HG03045 (cell line): ENCODE results near the gene SNED1.
"Not testable (repeated sequence)": the region's sequence is repeated elsewhere in the genome, so short reads cannot be mapped to it uniquely, and the experiment has no call there.

Experiments used
- ATAC-seq: cut with Tn5 transposase; IDR thresholded peaks from one replicate; pipeline ENCODE4 v1.9.1; 2021; ENCODE audit warnings: mild to moderate bottlenecking, moderate library complexity; ENCODE audit not compliant: unreplicated experiment

The SNED1 gene

DNA sequence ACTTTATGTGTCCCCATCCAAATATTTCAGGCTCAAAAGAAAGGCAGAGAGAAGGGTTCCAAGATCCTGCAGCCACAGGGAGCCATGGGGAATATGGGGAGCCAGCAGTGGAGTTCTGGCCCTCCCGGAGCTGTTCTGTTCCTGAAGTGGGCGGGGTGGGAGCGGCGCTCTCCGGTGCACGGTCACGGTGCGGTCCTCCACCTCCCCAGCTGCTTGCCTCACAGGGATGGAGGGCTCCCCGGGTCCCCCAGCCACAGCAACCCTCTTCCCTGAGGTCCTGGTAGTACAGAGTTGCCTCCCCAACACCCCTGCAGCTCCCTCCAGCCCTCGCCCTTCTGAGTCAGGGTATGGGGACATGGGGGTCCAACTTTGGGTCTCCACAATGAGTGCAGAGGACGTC lies 26.2 kb upstream of the SNED1 start:
- no peak for ATAC-seq

DNA sequence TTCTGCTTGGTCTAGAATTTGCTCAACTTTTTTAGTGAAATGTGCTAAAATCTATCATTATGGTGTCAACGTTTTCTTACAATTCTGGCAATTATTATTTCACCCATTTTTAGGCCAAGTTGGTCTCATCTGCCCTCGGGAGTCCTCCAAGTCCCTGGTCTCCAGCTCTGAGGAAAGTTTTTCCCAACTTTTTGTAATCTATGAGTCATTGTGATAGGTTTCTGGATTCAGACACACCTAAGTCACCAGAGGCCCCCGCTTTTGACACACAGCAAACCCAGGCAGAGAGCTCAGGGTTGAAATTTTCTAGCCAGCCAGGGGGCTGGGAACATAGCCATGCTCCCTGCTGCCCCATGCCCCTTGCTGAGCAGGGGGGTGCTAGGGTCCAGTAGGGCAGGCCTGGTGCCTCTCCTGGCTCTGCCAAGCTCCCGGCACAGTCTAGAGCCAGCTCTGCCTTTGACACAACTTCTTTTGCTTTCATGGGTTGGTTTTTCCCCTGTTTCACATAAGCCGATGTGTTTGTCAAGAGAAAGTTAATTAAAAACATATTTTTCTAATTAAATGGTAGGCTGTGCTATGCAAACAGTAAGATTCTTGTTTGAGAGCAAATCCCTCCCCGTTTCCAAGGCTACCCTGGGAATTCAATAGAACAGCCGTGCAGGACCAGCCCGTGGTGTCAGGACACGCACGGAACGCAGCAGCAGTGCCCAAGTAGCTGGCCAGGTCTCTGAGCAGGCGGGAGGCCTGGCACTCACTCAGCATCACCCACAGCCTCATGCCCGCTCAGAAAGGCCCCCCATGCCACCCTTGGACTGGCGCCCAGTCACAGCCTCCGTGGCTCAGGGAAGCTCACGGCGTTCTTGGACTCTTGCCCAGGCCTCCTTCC lies 25.5 kb upstream of the SNED1 start:
- ATAC-seq: no peak

DNA sequence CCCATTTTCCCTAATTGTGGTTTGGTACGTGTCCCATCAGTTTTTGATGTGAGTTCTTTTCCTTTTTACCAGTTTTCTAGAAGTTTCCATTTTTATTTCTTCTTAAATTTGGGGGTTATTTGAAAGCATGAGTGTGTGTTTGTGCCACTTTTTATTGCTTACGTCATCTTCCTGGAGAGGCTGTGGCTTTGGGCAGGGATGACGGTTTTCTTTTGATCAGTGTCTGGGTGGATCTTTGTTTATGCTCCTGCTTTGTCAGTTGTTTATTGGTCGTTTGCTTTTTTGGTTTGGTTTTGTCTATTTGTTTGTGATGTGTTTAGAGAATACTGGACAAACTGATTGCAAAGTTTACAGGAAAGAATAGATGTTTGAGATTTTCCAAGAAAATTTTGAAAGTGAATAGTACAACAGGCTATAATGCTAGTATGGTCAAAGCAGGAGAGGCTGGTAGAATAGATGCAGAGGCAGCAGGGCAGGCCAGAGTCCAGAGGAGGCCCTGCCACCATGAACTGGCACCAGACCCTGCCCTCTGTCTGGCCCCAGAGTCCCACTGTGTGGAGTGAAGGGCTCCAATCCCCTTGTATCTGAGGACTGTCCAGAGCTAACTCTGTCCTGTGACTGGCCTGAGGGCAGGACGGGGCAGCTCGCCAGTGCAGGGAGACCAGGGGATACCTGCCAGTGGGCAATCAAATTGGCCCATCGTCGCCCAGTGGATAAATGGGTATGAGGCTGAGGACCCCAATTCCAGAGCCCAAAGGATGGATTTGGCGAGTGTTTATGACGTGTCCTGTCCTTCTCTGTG lies 23.4 kb upstream of the SNED1 start:
- no peak for ATAC-seq

DNA sequence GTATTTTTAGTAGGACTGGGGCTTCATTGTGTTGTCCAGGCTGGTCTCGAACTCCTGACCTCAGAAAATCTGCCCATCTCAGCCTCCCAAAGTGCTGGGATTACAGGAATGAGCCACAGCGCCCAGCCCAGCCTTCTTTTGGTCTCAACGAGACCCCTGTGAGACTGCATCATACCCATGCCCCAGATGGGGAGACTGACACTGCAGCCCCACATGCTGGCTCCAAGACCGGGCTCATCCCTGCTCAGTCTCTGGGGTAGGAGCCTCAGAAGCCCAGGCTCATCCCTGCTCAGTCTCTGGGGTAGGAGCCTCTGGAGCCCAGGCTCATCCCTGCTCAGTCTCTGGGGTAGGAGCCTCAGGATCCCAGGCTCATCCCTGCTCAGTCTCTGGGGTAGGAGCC lies 22.5 kb upstream of the SNED1 start:
- not testable (repeated sequence) for ATAC-seq

DNA sequence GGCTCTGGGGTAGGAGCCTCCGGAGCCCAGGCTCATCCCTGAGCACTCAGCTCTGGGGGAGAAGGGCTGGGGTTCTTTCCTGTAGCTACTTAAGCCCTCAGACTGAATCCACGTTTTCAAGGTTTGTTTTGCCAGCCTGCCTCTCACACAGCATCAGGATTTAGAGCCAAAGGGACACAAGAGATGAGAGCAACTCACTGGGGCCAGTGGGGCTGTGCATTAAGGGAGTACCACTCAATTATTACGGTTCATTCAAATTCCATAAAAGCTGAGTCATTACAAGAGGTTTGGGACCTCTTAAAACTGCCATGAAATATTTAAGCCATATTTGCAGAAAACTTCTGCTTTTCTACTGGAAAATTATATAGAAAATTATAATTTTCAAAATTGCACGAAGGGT lies 17.1 kb upstream of the SNED1 start:
- ATAC-seq: no peak

DNA sequence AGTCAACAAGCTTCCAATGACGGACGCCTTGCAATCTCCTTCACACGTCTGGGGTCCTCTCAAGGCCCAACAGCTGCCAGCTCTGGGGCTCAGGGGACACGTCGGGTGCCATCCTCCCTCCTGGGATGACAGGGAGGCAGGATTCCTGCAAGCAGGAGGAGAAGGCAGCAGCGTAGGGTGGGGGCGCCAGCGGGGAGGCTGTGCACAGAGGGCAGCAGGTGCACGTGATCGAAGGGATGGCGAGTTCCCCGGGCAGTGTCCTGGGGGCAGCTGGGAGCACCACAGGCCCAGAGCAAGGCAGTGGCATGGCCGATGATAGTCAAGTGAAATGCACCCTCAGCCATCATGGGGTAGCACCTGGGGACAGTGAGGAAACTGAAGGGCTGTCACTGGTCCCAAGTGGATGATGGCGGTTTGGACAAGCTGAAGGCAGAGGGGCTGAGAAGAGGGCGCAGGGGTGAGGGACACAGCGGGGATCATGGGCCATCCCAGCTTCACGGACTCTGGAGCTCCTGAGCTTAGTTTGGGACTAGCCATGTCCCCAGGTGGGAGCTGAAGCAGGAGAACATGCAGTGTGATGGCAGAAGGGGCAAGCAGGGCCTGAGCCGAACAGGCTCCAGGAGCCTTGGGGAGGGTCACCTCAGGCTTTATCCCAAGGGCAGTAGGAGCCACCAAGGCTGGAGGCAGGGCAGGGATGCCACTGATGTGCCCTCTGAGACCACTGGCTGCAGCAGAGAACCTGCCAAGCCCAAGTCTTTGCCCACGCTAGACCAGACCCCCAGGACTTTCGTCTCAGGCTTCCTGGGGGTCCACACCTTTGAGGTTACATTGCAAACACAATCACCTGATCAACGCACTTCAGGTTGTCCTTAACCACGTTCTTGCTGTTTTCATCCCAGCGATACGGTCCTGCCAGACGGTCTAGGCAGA lies 16.3 kb upstream of the SNED1 start:
- ATAC-seq: no peak

DNA sequence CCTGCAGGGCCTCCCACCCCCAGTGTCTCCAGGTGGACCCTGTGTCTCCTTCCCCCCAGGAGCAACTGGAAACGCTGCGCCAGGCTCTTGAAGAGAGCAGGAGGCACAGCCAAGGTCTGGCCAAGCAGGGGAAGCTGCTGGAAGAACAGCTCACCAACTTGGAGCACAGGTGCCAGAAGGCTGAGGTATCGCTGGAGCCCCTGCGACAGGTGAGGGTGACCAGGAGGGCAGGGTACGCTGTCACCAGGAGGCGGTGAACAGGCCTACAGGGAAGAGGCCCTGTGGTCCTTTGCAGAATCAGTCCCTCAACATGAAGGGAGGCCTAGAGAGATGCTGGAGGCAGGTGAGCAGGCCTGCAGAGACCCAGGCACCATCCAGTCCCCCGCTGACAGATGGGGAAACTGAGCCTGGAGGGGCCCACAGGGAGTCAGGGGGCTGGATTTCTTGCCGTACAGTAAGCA lies 15.6 kb upstream of the SNED1 start:
- no peak for ATAC-seq

DNA sequence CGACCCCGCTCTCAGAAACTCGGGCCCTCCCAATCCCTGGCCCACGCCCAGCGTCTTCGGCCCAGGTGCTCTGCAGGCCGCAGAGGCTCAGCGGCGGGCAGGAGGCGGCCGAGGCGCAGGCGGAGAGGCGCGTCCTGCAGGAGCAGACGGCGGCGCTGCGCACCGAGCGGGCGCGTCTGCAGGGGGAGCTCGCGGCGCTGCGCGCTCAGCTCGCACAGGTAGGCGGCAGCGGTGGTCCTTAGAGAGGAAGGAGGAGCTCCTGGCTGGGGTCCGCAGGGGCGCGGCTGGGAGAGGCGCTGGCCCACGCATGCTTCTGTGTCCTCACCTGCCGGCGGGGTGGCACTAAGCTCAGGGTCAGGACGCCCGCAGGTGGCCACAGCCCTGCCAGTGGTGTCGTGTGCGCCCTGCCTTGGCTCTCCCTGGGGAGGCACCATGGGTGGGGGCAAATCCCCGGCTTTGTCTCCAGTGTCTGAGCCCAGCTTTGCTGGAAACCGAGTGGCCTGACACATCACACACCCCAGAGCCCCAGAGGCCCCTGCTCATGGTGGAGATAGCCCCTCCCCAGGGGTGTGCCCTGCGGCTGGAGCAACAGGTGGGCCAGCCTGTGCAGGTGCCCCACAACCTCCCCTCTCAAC lies 14.9 kb upstream of the SNED1 start:
- no peak for ATAC-seq

DNA sequence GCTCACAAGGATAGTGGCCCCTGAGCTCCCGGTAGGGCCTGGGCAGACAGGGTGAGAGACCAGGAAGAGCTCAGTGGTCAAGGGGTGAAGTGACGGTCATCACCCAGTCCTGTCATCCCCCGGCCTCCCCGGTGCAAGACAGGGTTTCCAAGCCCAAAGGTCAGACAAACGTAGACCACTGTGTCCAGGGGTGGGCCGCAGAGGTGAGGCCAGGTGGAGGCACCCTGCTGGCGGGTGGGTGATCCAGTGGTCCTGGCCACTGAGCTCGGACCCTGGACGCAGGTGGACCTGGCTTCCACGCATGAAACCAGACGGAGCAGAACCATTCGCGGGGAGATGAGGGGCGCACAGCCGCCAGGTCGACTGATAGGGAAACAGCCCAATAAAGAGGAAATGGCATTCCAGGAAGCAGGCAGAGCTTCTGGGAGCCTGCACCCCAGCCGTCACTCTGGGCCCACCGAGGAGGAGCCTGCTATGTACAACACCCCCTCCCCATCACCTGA lies 14.4 kb upstream of the SNED1 start:
- ATAC-seq: no peak

DNA sequence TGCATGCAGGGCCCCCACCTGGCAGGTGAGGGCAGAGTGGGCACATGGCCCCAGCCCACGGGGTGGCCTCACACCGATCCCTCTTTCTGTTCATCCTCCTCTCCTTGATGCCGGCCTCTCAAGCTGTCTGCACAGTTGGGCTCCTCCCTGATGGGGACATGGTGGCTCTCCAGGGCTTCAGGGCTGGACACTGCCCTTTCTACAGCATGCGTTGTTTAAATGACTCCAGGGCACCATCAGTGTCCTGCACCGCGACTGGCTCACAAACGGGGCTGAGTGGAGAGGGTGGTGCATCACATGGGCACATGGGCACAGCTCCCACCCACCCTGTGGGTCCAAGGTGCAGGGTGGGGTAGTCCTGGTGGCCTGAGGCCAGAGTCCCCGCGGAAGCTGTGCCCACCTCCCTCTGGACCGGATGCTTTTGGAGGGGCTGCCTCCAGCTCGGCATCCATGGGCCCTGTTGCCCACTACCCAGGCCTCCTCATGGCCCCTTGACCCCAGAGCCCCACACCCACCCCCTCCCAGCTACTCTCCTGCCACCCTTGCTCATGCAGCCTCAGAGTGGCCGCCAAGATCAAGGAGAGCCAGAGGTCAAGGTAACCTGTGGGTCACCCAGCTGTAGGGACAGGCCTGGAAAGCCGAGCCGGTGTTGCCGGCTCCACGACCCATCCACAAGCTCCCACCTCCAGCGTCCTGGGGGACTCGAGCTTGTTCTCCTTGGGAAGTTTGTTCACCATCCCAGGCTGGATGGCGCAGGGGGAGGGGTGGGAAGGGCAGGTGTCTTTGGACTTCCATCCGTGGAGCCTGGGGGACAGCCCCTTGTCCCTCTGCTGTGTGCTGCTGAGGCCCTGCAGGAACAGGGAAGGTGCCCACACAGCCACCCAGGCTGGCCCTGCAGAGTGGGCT lies 12.3 kb upstream of the SNED1 start:
- no peak for ATAC-seq

DNA sequence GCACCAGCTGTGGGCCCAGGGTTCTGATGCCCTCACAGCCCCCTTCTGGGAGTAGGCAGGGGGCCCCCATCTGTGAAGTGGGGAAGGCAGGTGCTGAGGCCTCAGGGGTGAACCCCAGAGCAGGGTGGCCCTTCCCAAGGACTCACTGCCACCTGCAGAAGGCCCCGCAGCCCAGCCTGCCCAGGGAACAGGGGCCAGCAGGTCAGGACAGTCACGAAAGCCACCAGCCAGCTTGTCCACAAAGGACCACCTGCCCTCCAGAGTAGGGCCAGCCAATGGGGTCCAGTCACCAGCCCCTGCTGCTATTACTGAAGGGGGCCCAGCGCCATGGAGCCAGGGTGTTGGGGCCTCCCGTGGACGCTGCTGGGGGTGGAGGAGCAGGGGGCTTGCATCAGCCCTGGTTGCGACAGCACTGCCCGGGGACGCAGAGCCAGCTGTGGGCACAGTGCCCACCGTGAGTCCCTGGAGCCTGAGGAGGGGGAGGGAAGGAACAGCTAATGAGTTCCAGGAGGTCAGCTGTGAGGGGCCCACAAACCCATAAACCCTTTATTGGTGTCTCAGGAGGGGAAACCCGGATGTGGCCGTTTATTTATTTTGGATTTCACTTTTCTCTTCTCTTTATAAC lies 11.5 kb upstream of the SNED1 start:
- no peak for ATAC-seq

DNA sequence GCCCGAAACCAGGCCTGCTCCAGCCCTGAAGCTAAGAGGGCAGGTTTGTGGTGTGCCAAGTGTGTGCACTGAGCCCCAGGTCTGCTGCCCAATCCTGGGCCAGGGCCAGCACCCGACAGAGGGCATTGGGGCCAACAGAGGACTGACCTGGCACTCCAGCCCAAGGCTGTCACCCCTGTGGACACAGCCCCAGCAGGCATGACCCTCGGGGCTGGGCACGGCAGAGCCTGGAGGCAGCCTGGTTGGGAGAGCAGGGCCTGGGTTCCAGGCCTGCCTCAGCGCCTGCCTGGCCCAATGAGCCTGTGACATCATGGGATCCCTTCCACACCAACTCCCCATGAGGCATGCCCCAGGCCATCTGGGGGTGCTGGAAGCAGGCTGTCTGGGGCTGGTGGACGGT lies 10.8 kb upstream of the SNED1 start:
- ATAC-seq: no peak

DNA sequence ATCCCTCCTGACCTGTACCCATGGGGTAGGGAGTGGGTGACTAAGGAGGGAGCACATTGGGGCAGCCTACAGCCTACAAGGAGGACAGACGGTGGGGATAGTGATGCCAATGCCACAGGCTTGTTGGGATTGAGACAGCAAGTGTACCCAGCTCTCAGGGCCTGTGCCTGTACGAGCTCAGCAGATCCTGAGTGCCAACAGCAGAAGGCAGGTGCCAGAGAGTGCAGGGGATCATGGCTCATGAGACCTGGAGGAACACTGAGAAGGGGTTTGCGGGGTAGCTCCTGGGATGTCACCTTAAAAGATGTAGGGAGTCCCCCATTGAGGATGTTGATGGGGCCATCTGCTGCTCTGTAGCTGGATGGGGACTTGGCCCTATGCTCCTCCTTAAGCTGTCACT lies 10.3 kb upstream of the SNED1 start:
- no peak for ATAC-seq

DNA sequence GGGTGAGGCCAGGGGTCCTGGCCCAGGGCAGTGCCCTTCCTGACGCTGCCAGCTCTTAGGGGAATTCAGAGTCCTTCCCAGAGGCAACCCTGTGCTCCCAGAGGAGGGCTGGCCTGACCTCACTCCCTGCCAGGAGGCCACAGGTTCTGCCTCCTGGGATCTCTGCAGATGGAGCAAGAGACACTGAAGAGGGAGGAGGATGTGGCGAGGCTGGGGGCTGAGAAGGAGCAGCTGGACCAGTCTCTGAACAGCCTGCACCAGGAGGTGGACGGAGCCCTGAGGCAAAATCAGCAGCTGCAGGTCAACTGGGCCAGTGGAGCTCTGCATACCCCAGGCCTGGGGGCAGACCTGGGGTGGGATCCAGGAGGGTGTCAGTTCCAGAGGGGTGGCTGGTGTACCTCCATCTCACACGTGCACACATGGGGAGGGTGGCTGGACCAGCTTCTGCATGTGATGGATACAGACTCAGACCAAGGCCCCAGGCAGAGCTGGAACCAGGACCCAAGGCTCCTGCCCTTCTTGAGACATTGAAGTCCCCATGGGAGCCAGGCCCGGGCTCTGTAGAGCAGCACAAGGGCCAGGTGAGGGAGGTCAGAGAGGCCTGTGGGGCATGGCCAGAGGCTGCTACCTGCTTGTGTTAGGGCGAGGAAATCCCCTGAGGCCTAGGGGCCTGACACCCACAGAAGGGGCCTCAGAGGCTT lies 9.7 kb upstream of the SNED1 start:
- no peak for ATAC-seq

DNA sequence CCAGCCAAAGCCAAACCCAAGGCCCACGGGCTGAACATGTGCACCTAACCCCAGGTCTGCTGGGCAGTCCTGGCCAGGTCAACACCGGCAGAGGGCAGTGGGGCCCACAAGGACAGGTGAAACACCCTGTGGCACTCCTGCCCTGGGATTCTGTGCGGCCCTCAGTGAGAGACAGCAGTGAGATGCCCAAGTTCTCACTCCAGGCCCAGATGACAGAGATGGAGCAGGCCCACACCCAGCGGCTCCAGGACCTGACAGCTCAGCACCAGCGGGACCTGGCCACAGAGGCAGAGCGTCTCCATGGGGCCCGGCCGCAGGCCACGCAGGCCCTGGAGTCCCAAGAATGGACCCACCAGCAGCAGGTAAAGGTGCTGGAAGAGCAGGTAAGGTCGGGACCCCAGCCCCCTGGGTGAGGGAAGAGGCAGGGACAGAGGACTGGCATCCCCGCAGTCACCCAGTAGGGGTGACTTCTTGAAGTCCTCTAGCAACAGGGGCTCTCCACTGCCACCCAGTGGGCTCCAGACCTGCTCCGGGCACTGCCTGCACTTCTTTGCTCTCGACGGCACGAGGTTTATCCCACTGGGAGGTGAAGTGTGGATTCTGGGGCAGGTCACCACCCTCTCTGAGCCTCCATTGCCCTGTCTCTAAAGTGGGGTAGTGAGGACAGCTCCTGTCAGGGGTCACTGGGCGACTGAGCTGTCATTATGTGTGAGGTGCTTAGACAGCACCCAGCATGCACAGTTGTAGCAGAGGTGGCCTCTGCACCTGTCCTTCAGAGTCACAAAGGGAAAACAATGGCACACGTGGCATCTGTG lies 8.8 kb upstream of the SNED1 start:
- no peak for ATAC-seq

DNA sequence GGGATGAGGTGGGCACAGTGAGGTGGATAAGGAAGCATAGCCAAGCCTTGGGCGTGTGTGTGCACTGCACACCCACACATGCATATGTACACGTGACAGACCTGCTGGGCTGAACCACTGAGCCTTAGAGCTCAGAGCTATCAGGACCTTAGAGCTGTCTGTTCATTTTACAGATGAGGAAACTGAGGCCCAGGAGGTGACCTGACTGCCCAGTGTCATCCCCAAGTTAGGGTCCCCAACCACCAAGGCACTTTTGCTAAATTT lies 8.2 kb upstream of the SNED1 start:
- ATAC-seq: no peak

DNA sequence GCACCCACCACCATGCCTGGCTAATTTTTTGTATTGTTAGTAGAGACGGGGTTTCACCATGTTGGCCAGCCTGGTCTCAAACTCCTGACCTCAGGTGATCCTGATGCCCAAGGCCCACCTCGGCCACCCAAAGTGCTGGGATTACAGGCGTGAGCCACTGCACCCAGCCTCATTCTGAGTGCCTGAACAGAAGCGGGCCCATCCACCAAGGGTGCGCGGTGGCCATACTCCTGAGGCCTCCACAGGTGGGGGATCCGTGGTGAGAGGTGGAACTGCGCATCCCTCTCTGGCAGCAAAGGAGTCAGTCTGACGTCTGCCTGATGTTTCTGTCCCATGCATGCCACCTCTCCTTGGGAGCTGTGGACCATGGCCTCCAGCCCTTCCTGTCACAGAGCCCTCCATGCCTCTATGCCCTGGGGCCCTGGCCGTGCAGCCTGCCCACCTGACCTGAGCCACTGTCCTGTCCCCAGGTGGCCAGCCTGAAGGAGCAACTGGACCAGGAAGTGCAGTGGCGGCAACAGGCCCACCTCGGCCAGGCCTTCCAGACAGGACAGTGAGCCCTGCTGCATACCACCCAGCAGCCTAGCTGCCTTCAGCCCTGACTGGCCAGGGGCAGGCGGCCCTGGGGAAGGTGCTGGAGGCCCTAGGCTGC lies 7.6 kb upstream of the SNED1 start:
- no peak for ATAC-seq
